NB4 (cell line): ENCODE data around the gene ZFP36L1.

Experiments used
- CTCF ChIP-seq: IDR thresholded peaks from one replicate; pipeline ENCODE4 v1.5.1; 2012; ENCODE audit warnings: low read depth, low read length
- POLR2A ChIP-seq: IDR thresholded peaks from 2 replicates; pipeline ENCODE4 v1.6.1; 2011; ENCODE audit warnings: mild to moderate bottlenecking; ENCODE audit not compliant: insufficient read length; ENCODE audit errors: extremely low read depth

- TF ChIP-seq CTCF (no peak), POLR2A (no peak)
Observed at GRCh38 chr14:68791078-68791901, 1.6 kb downstream of the ZFP36L1 start.
